Measurements from ENCODE around the gene ZNF493. TPM values are rescaled to one million over a fixed set of nuclear protein-coding genes. Genes with fewer than 3 reads are reported as not detected.

The ZNF493 gene
- 3.3 and 10.1 TPM in 2 replicates for total RNA-seq (2014; rRNA removed; shearing (Covaris generic))

- peak; percentile 92 for DNase-seq (ENCODE audit: low read depth)
These were observed at the start of gene ZNF493 for GRCh38 chr19:21396893-21397572. ZNF493 (plus strand) TSS chr19:21397133; CDS start chr19:21397238, 105 bp downstream.

DNA sequence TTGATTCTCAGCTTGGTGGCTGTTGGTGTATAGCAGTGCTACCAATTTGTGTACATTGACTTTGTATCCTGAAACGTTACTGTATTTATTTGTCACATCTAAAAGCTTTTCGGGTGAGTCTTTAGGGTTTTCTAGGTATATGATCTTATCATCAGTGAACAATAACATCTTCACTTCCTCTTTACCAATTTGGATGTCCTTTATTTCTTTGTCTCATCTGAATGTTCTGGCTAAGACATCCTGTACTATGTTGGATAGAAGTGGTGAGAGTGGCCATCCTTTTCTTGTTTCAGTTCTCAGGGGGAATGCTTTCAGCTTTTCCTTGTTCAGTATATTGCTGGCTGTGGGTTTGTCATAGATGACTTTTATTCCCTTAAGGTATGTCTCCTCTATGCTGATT is 44.1 kb upstream of the ZNF493 start:
- DNase-seq (ENCODE audit: low read depth) = no peak

GRCh38 chr19:21358768-21359451 is 38.0 kb upstream of the ZNF493 start, which contains the start of gene ZNF738:
ZNF738 (plus strand) TSS chr19:21359000; CDS start chr19:21359141, 141 bp downstream.
- peak; percentile 96 for DNase-seq (ENCODE audit: low read depth)

- DNase-seq (ENCODE audit: low read depth) = no peak
These were observed 34.6 kb upstream of the ZNF493 start for GRCh38 chr19:21362291-21362690.

DNA sequence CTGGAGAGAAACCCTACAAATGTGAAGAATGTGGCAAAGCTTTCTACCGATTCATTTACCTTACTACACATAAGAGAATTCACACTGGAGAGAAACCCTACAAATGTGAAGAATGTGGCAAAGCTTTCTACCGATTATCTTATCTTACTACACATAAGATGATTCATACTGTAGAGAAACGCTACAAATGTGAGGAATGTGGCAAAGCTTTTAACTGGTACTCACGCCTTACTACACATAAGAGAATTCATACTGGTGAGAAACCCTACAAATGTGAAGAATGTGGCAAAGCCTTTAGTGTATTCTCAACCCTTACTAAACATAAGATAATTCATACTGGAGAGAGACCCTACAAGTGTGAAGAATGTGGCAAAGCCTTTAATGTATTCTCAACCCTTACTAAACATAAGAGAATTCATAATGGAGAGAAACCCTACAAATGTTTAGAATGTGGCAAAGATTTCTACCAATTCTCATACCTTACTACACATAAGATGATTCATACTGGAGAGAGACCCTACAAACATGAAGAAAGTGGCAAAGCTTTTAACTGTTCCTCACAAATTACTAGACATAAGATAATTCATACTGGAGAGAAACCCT is 12.9 kb upstream of the ZNF493 start:
- DNase-seq (ENCODE audit: low read depth) = no peak

DNA sequence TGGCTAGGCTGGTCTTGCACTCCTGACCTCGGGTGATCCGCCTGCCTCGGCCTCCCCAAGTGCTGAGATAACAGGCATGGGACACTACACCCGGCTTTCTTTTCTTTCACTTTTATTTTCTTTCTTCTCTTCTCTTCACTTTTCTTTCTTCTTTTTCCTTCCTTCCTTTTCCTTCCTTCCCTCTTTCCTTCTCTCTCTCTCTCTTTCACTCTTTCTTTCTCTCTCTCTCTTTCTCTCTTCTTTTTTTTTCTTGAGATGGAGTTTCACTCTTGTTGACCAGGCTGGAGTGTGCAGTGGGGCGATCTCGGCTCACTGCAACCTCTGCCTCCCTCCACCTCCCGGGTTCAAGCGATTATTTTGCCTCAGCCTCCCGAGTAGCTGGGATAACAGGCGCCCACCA is 812 bp upstream of the ZNF493 start:
- DNase-seq (ENCODE audit: low read depth) = no peak

GRCh38 chr19:21398851-21399250 is 1.9 kb downstream of the ZNF493 start:
- DNase-seq (ENCODE audit: low read depth) = no peak

DNA sequence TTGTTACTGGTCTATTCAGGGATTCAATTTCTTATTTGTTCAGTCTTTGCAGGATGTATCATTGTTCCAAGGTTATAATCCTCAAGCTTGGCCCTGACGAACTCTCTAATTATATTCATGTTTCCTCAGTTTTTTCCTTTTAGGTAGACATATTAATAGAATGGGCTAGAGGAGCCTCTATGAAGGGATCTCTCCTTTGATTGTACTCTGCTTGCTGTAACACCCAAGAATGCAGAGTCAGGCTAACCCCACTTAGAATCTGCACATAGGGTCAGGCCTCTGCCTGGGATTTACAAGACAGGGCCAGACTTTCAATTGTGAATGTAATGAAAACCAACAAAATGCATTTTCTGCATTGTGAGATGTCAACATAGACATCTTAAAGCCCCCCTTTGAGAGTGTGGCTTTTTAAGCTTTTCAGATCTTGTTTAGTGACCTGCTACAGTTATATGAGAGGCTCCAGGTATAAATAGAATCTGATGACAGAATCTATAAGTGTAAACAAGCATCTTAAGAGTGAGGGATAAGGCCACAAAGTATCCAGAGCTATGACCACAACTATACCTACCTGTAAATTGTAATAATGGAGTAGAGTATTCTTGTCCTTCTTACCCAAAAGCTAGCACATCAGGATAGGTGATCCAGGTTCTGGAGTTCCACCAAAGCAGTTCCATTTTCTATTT is 5.5 kb downstream of the ZNF493 start:
- DNase-seq (ENCODE audit: low read depth) = no peak

DNA sequence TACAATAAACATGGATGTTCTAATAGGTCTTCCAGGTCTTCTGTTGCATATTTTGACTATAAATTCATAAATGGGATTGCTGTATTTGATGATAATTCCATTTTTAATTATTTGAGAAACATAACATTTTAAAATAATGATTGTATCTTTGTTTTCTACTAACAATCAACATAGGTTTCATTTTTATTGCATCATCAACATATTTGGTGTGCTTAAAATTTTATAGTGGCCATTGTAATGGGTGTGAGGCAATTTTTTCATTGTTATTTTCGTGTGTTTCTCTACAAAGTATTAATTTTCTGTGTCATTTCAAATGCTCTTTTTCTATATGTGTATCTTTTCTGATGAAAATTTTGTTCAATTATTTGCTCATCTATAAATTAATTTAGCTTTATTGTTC is 13.2 kb downstream of the ZNF493 start:
- no peak for DNase-seq (ENCODE audit: low read depth)

DNA sequence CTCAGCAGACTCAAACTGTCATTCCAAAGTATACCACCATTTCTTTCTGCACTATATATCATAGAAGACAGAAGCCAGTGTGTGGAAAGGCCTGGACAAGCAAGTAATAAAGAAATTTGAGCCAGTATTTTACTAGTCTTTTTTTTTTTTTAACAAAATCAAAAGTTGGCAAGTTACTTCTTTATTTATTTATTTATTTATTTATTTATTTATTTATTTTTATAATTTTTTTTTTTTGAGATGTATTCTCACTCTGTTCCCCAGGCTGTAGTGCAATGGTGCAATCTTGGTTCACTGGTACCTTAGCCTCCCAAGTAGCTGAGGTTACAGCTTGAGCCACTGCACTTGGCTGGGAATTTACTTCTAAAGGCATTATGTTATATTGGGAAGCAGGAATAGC is 25.3 kb downstream of the ZNF493 start:
- DNase-seq (ENCODE audit: low read depth) = no peak

DNA sequence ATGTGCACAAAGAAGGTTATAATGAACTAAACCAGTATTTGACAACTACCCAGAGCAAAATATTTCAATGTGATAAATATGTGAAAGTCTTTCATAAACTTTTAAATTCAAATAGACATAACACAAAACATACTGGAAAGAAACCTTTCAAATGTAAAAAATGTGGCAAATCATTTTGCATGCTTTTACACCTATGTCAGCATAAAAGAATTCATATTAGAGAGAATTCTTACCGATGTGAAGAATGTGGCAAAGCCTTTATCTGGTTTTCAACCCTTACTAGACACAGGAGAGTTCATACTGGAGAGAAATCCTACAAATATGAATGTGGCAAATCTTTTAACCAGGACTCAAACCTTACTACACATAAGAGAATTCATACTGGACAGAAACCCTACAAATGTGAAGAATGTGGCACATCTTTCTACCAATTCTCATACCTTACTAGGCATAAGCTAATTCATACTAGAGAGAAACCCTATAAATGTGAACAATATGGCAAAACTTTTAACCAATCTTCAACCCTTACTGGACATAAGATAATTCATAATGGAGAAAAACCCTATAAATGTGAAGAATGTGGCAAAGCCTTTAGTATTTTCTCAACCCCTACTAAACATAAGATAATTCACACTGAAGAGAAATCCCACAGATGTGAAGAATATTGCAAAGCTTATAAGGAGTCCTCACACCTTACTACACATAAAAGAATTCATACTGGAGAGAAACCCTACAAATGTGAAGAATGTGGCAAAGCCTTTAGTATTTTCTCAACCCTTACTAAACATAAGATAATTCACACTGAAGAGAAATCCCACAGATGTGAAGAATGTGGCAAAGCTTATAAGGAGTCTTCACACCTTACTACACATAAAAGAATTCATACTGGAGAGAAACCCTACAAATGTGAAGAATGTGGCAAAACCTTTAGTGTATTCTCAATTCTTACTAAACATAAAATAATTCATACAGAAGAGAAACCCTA is 26.4 kb downstream of the ZNF493 start:
- no peak for DNase-seq (ENCODE audit: low read depth)

DNA sequence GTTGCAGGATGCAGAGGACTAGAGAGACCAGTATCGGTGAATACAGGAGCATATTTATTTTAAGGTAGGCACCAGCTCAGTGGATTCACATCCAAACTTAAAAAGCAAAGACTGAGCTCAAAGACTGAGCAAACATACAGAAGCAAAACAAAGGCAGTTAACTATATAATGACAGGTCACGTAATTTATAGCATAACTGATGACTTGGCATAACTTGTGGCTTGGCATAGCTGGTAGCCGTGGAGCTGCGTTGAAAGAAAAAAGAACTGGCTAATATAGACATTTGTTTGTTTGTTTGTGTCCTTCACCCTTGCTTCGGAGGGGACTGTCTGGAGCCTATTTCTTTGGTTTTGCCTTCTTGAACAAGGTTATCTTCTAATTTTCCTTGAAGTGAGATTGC is 33.7 kb downstream of the ZNF493 start:
- DNase-seq (ENCODE audit: low read depth) = no peak

- DNase-seq (ENCODE audit: low read depth) = no peak
These were observed 35.7 kb downstream of the ZNF493 start for GRCh38 chr19:21432590-21432989.

- no peak for DNase-seq (ENCODE audit: low read depth)
These were observed 37.6 kb downstream of the ZNF493 start for GRCh38 chr19:21434516-21434915.

- DNase-seq (ENCODE audit: low read depth) = no peak
These were observed 38.1 kb downstream of the ZNF493 start for GRCh38 chr19:21434967-21435544.

- DNase-seq (ENCODE audit: low read depth) = no peak
These were observed 42.3 kb downstream of the ZNF493 start for GRCh38 chr19:21439201-21439751.

DNA sequence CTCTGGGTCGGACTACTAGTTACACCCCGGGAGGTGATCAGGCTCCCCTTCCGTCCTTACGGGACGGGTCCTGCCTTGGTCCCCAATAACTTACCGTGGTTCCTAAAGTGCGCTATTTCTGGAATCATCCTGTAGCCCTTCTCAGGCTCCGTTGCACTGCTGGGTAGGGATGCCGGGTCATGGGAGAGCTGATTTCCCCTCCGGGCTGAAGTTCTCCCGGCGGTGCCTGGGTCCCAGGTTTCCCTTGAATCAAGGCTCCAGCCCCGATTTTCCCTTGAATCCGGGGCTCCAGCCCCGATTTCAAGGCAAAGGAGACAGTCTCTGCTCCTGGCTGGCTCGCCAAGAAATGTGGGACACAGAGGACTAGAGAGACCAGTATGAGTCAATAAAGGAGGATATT is 43.4 kb downstream of the ZNF493 start:
- DNase-seq (ENCODE audit: low read depth) = no peak

- DNase-seq (ENCODE audit: low read depth) = no peak
These were observed 54.3 kb downstream of the ZNF493 start for GRCh38 chr19:21451187-21451586.

GRCh38 chr19:21454901-21455300 is 58.0 kb downstream of the ZNF493 start:
- no peak for DNase-seq (ENCODE audit: low read depth)

DNA sequence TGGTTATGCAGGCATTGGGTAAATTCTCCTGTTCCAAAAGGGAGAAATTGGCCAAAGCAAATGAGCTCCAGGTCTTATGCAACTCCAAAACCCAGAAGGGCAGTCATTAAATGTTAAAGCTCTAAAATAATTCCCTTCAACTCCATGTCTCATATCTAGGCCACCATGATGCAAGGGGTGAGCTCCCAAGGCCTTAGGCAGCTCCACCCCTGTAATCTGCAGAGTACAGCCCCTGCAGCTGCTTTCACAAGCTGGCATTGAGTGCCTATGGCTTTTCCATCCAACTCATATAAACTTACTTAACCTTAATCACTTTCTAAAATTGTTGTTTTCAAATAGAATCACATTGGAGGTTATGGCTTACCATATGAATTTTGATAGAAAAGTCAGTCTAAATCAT is 63.8 kb downstream of the ZNF493 start:
- no peak for DNase-seq (ENCODE audit: low read depth)
